Stimulated activated CD8-positive, alpha-beta memory T cell treated with anti-CD3 and anti-CD28 coated beads, Interleukin-12 subunit alpha, Interleukin-12 subunit beta, amount 100 ng/mL, for 4 hours (primary cell): ENCODE results near the gene LASP1NB.

Experiments
- DNase-seq: peaks from one replicate; pipeline ENCODE4 v3.0.0-alpha.2; 2020; ENCODE audit warnings: low read depth

Gene LASP1NB

DNA sequence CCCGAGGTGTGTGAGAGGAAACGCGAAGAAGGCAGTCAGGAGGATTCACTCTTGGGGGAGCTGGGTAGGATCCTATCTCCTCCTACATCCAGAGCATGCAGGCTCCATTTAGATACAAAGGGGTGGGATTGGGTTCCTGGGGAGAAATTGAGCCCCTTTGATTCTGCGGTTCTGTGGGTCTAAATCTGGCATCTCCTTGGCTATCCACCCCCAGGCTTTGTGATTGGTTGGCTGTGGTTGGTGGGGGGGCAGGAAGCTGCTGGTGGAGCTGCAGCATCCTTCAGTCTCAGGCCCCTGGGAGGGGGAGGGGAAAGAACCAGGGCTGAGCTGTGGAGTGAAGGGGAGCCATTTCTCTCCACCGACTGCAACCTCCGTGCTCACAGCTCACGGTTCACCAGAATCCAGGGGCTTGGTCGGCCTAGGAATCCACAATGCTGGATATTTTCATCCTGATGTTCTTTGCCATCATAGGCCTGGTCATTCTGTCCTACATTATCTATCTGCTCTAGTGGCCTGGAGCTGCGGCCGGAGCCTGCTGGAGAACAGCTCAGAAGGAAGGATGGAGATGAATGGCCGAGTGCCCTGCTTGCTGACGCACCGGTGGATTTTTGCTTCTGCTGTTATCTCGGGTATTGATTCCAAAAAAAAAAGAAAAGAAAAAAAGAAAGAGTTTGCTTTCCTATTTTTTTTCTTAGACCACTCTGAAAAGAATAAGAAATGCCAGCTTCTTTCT lies at the start of gene LASP1NB:
Gene LASP1NB (plus strand): TSS at position 352 of the 733 bp plus-strand sequence.
- peak; percentile 23 for DNase-seq

DNA sequence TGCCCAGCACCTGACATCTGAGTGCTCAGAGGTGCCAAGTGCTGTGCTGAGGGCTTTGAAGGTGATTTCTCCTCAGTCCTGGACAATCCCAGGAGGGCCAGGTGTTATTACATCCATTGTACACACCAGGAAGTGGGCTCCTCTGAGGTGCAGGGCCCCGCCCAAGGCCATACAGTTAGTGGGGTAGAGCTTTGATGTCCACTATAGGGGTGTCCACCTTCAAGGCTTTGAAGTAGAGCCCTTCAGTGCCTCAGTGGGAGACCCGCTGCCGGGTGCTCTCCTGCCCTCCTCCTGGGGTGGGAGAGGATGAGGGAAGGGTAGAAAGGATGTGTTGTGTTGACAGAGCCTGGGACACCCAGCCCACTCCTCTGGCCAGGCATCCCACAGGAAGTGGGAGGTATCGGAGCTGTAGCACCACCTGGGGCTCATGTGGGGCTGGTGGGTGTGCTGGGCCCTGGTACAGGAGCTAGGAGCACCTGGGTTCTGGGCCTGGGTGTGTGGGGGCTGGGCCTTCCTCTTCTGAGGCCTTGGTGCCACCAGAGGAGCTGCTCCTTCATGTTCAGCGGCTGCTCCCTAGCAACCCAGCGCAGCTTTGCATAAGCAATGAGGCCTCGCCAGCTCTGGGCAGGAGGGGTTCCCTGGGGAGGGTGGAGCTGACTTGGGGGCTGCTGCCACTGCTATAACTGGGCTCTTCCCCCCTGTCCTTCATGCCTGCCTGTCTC lies 48.1 kb upstream of the LASP1NB start:
- DNase-seq = no peak

DNA sequence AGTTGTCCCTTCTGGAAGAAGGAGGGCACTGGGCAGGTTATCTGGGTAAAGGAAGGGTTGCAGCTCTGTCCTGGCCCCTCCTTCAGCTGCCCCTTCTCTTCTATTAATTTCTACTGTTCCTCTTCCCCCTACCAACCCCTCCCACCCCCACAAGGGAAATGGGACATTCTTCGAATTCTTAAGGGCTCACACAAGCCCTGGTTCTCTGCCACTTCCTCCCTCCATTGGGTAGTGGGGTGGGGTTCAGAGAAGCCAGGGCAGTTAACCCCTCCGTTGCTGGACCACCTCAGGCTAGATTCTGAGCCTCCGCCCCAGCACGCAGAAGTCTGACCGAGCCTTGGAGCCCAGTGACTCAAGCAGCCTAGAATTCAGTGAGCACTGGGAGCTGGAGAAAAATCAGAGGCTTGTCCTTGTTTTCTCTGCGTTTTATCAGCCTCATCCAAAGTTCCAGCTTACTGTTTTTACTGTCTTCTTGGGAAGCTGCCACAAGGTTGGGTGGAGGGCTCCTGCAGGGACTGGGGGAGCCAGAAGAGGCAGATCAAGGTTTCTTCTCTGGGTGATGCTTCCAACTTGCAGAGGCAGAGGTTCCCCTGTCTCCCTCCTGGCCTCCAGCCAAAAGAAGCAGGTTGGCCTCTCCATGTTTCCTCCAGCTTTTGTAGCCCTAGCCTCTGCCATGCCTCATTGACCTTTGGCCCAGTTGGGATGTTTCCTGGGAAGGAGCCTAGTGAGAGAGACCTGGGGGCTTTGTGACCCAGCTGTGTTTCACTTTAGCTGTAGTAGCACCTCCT lies 45.3 kb upstream of the LASP1NB start:
- DNase-seq = no peak

DNA sequence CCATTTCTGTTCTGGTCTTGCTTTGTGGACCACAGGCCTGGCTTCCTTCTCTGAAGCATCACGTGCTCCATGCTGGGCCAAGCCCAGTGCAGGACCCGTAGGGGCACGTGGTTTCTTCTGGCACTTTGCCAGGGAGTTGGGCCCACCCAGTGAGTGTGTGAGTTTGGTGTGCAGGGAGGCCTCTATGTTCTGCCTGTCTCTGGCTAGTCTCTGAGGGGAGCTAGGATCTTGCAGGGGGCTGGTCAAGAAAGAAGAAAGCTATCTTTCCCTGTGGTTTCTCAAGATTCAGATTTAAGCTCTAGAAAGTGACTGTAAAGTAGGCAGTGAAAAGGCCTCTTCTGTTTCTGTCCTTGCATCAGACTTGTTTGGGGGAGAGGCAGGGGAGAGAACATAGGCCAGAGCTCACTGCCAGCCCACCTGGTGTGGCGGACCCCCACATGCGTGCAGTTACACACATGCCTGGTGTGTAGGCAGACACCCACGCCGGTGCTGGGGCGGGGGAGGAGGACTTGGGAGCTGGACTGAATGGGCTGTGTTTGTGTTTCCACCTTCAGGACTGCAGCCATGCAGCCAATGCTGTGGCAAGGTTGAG lies 43.7 kb upstream of the LASP1NB start:
- no peak for DNase-seq

DNA sequence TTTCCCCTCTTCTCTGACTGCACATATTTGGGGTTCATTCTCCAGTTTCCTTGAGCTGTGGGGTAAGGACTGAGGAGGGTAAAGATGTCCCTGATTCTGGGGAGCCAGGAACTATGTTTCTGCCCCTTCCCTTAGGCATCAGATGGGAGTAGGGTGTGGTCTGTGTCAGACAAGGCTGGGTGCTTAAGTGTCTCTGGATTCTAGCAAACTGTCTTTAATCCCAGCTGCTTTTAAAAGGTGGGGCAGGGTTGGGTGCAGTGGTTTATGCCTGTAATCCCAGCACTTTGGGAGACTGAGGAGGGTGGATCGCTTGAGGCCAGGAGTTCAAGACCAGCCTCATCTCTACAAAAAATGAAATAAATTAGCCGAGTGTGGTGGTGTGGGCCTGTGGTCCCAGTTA lies 42.5 kb upstream of the LASP1NB start:
- no peak for DNase-seq

DNA sequence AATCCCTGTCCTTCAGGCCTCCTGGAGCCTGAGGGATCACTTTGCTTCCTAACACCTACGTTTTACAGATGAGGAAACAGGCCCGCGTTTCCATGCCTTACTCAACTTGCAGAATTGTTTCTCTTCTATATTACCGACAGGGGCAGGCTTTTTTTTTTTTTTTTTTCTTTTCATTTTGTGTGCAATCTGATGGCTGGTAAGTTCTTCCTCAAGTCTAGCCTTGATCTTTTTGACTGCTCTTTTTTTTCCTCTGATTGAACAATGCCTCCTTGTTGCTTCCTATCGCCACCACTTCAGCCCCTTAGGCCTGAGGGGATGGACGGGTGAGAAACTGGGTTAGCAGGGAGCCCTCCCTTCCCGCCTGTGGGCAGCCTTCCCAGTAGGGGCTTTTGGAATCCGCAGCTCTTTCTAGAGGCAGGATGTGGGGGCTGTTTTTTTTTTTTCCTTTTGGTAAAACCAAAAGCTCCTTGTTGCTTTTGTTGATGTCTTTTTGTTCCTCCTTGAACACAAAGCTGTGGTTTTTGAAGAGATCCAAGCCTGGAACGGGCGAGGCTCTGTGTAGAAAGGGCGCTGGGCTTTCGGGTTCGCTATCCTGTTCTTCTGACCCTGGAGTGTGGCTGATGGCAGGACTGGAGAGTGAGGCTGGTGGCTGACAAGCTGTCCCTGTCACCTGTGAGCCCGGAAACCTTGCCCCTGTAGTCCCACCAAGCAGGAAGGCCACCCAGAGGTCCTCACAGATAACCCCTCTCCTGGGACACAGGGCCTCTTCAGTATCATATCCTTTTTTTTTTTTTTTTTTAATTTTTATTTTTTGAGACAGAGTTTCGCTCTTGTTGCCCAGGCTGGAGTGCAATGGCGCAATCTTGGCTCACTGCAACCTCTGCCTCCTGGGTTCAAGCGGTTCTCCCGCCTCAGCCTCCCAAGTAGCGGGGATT lies 41.6 kb upstream of the LASP1NB start:
- no peak for DNase-seq

DNA sequence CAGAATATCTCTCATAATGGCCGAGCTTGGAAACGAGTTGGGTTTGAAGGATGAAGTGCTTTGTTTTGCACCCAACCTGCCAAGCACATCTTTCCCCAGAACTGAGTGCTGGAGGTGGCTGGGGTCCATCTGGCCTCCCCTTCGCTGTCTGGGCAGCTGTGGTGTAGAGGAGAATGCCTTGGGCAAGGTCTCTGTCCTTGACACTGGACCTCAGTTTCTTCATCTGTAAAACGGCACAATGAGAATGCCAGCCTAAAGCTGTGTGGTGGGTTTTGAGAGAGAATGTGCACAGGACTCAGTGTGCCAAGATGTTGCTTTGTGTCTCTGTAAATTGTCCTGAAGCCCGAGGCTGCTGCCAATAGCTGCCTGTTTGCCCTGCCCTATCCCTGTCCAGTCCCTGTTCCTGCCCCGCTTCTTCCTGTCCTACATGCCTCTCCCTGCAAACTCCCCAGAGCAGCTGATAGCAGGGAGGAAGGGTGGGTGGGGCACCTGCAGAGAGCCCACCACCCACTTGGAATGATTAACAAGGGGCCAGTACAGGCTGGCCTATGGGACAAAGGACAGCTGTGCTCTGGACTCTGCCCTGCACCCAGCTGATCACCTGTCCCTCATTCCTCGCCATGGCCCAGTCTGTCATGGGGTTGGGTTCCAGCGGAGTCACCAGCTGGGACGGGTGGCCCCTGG lies 40.2 kb upstream of the LASP1NB start:
- no peak for DNase-seq

DNA sequence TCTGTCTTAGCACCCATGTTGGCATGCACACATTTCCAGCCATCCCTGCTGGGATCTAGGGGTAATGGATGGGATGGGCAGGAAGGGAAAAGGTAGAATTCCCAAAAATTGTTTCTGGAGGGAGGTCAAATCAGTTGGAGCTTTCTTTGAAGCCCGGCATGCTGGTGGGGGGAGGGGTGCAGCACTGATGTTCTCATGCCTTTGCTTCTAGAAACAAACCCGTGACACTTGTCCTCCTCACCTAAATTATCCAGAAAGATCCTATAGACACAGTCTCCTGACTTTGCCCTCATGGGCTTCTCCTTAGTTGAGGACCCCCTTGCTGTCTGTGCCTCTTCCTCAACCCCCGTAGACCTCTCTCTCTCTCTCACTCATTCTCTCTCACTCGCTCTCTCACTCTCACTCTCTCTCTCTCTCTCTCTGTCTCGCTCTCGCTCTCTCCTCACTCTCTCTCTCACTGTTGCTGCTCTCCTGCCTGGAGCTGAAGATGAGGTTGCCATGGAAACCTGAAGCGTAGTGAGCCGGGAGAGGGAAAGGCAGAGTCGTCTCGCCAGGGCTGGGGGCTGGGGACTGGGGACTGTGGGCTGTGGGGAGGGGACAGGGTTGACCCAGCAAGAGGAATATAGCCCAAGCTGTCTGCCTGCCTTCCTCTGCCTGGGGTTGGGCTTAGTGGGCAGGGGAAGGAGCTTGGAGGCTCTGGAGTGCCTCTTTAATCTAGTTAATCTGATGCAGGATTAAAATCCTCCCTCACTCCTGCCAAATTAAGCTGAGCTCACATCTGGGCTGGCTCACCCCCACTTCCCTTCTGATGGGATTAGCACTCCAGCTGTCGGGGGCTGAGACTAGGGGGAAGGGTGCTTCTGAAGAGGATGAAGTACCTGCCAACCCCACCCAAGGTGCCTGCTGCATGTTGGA lies 39.4 kb upstream of the LASP1NB start:
- DNase-seq = no peak

DNA sequence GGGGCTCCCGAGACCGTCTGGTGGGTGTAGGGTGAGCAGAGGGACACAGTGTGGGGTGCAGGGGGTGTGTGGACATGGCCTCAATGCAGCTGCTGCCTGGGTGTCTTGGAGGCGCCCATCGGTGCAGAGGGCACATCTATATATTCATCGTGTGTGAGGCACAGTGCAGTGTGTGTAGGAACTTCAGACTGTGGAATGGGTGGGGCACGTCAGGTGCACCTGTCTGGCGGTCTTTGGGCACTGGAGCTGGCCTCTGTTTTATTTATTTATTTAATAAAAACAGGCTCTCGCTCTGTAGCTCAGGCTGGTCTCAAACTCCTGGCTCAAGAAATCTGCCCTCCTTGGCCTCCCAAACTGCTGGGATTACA lies 38.8 kb upstream of the LASP1NB start:
- no peak for DNase-seq

DNA sequence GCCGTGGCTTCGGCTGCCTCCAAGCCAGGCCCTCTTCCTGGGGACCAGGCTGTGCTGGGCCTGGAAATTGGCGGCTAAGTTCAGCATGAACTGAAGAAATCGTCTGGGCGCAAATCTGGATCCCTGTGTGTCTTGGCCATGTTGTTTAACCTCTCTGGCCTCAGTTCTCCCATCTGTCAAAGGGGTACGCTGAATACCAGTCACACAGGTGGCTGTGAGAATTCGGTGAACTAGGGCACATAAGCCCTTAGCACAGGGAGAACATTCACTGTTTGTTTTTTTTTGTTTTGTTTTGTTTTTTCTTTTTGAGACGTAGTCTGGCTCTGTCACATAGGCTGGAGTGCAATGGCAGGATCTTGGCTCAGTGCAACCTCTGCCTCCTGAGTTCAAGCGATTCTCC lies 36.6 kb upstream of the LASP1NB start:
- no peak for DNase-seq

DNA sequence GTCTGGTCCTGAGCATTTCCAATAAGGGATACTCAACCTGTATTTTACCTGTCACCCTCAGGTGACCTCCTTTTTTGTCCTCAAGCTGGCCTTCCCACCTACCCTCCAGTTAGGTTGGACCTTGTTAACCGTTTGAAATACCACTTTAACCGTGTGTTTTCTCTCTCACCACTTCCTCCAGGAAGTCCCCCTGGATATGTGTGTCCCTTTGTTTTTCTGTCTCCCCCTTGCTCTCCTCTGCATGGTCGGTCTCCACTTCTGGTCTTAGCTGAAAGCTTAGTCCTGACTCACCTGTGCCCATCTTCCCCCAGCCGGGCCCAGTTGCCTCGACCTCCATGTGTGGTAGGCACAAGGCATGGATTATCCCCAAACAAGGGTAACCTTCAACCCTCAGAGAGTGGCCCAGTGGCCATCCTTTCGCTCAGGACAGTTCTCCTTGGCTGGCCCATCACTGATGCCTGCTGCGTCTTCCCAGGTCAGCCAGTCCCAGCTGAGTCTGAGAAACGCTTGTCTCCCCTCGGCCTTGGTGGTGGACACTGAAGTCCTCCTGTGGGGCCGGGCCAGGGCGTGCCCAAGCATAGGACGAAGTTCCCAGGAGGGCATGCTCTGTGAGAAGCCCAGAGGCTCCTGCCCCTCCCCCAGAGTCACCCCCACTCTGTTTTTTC lies 35.5 kb upstream of the LASP1NB start:
- no peak for DNase-seq

DNA sequence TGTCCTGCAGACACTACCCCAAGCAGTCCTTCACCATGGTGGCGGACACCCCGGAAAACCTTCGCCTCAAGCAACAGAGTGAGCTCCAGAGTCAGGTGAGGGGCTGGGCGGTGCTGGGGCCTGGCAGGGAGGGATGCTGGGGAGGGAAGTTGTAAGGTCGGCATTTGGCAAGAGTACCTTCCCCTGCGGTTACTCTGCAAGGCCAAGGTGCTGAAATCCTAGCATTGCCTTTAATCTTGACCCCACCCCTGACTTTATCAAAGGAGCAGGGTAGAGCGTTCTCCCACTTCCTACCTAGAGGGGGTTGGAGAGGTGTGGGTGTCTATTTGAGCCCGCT lies 35.0 kb upstream of the LASP1NB start:
- DNase-seq = no peak

DNA sequence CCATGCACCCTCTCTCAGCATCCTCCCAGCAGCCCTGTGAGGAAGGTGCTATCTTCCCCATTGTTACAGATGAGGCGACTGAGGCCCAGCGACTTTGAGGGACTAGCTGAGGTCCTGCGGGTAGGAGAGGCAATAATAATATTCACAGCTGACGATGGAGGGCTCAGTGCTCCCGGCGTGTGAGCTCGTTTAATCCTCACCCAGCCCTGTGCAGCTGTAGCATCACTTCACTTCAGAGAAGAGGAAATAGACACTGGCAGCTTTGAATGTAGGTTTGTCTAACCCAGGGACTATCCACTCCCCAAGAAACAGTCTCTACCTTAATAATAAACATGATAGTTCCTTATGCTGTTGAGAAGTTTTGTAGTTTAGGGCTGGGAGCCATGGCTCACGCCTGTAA lies 34.0 kb upstream of the LASP1NB start:
- no peak for DNase-seq

DNA sequence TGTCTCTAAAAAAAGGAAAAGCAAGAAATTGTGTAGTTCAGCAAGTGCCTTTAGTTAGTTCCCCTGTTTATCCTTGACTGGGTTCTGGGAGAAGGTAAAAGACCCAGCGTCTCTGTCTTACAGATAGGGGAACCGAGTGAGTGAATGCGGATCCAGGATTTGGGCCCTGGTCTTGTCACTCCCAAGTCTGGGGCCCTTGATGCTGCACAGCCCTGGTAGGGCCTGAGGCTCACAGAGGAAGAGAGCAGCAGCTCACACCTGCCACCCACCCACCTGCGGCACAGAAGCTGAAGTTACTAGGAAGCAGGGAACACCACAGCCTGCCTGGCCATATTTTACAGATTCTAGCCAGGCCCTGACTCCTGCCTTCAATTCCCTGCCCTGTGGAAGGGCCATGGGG lies 33.3 kb upstream of the LASP1NB start:
- DNase-seq = no peak

DNA sequence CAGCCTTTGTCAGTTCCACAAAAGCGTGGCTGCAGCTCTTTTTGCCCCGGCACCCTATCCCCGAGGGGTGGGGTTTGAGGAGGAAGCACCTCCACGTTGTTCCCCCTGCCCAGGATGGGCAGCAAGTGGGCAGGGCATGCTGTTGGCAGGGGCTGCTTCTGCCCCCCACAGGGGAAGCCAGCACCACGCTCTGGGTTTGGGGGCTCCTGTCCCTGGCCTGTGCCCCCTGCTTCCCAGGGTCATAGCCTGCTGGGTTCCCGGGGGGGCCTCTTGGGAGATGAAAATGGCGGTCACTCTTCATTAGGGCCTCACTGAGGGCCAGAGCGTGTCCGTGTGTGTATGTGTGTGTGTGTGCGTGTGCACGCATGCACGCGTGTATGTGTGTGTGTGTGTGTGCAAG lies 32.8 kb upstream of the LASP1NB start:
- DNase-seq = no peak

DNA sequence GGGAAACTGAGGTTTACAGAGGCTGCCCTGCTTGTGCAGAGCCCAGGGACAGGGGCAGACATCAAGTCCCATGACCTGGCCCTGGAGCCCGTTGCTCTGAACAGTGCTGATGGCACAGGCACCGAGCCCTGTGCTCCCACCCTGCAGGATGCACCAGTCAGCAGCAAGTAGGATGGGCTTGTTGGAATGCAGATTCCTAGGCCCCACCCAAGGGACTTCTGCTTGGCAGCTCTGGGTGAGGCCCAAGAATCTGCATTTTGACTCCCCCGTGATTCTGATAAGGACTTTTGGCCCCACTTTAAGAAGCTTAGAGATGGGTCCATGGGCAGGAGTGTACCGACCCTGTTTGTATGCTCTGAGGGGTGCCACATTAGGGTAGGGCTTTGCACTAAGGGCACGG lies 32.3 kb upstream of the LASP1NB start:
- no peak for DNase-seq

DNA sequence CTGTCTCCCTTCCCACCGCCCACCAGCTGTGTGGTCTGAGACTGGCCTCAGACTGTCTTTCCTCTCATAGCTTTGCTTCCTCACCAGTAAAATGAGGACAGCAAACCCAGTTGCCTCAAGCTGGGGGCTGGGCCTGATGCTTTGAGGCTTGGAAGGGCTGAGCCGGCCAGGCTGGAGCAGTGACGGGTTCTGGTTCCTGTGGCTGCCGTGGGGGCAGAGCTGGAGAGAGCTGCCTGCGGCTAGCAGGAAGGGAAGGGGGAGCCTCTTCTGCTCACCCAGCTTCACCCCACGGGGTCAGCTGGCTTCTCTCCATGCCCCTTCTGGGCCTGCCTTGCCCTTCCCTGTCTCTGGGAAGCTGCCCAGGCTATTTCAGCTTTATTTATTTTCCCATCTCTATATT lies 31.8 kb upstream of the LASP1NB start:
- peak; percentile 31 for DNase-seq

DNA sequence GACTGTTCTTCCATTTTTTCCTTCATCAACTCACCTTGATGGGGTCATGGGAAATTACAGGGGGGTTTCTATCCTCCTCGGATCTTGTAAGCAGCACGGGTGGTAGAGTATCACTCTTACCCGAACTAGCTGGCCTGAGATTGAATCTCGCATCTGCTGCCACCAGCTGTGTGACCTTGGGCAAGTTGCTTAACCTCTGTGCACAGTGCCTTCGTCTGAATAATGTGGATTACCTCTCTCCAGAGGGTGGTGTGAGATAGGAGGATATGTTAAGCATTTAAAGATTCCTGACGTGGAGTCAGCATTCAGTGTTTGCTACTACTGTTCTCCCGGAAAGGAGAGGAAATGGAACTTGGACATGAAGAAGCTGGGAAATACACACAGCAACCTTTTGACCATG lies 31.1 kb upstream of the LASP1NB start:
- no peak for DNase-seq

DNA sequence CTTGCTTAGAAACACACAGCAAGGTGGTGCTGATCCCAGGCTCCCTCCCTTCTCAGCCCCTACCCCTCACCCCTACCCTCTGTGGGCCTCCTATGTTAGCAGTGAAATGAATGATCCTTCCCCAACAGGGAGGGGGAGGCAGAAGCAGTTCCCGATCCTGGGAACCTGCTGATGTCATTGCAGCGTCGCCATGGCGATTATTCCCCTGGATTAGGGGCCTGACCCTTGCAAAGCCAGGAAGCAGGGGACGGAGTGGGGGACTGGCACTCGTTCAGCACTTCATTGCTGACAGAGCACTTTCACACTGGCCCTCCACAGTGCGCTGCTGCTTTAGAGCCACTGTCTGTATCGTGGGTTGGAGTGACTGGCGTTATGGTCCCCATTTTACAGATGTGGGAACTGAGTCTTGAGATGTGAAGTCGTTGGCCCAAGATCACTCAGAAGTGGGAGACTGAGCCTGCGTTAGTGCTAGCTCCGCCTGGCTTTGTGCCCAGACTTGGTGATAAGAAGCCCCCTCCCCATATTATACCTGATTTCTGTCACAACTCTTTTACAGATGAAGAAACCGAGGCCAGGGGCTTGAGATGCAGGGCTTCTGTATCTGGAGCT lies 29.0 kb upstream of the LASP1NB start:
- no peak for DNase-seq
